COLO668 (cell line): ENCODE data around the gene GARIN5B.
"Not testable (repeated sequence)": the region's sequence is repeated elsewhere in the genome, so short reads cannot be mapped to it uniquely, and the experiment has no call there.

Experiments used
- DNase-seq: peaks from one replicate; lab custom pipeline; 2025; ENCODE audit not compliant: unreplicated experiment; lab: John Stamatoyannopoulos, UW

The GARIN5B gene

DNA sequence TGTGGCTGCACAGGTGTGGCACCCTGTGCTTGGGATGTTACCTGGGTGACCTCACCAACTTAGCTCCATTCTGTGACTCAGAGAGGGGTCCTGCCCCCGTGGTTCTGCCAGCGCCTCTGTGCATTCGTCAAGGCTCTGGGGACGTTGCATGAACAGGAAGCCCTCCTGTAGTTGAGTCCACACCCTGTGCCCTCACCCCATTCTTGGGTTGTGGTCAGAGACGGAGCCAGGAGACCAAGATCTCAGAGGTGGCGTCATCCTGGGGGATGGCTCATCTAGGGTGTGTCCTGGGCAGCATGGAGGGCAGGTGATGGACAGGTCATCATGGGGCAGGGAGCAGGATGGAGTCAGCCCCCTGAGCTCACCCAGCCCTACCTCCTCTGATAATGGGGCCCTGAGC is 11.0 kb downstream of the GARIN5B start:
- DNase-seq = no peak

DNA sequence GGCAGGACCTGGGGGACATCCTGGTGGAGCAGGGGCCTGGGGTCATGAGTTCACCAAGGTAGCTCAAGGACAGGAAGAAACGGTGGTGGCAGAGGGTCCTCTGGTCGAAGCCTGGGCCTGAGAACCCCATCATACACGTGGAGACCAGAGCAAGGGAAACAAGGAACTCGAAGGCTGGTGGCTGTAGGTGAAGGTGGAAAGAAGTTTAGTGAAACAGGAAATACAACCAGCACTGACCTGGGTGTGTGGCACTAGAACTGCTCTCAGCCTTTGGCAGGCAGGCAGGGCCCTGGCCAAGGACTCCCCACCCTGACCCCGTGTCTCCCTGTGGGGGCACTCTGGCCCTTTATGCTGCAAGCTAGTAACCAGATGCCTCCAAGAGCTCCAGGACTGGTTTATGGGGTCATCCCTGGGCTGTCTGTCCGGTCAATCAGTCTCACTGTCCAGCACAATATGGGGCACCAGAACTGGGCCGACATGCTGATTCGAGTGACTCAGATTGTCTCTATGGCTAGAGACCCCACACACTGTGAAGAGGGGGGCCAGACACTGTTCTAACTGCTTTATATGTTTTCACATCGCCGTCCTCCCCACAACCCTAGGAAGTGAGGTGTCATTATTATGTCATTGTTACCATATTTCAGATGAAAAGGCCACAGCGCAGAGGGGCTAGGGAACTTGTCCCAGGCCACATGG is 12.3 kb downstream of the GARIN5B start:
- DNase-seq = no peak

DNA sequence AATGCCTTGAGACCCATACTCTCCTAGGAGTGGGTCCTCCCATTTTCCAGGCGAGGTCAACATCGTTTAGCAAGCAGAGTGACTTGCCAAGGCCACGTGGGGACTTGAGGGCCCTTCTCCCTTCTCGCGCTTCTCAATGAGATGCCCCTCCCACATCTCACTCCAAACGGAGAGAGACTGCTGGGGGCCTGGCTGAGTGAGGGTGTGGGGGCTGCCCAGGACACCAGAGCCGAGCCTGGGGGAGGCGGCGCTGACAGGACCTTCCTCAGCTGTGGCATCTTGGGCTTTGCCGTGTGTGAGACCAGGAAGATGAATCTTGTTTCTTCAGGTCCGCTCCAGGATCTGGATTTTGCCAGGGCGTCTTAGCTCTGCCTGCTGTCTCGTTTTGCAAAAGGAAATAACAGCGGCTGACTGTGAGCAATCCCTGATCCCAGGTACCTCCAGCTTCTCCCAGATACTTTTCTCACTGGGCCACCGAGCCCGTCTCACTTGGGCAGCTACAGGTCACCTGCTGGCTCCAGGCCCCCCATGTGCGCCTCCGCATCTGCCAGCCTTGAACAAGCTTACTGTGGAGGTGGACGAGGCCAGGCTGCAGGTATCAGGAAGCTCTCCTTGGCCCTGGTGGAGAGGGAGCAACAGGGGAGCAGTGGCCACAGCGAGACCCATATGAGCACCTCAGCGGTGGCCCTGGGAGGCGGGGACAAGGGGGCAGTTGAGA is 14.6 kb downstream of the GARIN5B start:
- no peak for DNase-seq

DNA sequence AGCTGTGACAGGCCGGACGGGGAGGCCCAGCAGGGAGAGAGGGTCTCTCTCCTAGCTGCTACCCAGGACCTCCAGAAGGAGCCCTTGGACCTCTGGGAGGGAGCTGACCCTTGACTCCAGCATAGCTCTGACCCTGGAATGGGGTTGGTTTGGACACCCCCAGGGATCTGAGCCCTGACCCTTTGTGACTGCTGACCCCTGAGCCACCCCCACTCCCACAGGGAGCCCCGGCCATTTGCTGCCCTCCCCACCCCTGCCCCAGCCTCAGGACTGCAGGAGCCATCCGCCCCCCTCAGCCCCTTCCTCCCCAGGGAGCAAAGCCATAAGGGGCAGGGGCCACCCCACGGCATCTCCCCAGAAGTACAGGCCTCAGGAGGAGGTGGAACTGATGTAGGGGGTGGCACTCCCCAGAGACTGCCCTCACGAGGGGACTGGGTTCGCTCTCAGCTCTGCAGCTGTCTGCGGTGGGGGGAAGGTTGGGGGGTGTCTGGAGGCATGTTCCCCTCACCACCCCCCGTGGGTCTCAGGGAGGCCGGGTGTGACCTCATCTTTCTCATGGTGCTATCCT is 15.5 kb downstream of the GARIN5B start:
- DNase-seq = no peak

DNA sequence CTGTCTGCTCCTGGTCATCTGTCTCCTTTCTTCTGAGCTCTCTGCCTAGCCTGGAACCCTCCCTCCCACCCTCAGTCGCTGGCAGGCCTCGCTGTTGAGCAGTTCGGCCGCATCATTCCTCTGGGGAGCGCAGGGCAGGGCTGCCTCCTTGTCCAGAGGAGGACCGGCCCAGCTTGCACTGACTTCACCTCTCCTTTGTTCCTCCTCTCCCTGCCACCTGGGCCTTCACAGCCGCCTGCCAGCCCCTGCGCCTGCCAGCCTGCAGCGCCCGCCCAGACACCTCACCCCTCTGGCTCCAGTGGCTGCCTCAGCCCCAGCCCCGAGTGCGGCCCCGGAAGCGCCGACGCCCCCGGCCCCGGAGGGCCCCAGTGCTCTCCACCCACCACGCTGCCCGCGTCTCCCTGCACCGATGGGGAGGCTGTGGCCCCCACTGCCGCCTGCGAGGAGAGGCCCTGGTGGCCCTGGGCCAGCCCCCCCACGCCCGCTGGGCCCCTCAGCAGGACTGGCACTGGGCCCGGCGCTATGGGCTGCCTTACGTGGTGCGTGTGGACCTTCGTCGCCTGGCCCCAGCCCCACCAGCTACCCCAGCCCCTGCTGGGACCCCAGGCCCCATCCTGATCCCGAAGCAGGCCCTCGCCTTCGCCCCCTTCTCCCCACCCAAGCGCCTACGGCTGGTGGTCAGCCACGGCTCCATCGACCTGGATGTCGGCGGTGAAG is 16.2 kb downstream of the GARIN5B start:
- no peak for DNase-seq

DNA sequence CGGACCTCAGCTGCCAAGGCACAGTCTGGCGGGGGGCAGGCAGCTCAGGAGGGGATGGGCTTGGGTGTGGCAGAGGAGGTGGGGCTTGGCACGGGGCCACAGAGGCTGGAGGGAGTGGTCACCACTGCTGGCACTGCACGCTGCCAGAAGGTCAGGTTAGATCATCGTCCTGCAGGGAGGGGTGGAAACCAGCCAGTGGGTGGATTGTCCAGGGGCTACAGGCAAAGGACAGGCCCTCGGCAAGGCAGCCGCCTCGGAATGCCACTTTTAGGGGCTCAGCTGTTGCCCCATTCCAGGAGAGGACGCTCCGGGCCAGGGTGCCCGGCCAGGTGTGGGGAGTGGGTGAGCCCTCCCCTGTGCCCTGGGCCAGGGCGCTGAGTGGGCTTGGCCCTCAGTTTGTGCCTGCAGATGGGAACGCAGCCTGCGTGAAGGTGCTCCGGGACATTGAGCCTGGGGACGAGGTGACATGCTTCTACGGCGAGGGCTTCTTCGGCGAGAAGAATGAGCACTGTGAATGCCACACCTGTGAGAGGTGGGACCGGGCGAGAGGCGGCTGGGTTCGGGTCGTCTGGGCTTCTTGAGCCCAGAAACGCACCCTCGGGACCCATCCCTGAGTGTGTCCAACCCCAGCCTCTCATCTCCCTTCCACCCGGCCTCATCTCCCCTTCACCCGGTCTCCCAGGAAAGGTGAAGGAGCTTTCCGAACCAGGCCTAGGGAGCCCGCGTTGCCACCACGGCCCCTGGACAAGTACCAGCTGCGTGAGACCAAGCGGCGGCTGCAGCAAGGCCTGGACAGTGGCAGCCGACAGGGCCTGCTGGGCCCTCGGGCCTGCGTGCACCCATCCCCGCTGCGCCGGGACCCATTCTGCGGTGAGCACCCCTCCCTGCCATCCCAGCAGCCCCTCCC is 17.0 kb downstream of the GARIN5B start:
- no peak for DNase-seq

DNA sequence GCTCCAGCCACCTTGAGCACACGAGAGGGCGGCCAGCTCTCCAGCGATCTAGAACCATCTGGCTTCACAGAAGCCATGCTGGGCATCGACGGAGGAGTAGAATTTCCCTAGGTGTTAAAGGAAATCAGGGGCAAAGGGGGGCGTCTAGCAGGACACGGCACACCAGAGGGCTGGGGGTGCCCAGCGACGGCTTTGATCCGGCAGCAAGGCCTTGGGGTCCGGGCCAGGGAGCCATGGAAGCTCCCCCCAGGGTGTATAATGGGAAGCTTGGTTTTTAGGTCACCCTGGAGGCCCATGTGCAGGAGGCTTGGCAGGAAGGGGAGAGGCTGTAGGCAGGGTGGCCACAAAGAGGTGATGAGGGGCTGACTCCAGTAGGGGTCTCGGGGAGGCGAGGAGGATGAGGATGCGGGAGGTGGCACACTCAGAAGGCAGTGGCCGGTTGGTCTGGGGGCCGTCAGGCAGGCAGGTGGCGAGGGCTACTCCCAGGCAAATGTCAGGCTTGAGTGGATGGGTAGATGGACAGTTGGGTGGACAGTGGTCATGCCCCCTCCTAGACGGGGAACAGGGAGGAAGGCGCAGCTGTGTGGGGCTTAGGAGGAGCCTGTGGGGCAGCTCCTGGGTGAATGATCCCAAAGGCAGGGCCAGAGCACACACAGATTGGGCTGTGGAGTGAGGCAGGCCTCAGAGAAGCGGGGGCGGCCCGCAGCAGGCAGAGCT is 17.8 kb downstream of the GARIN5B start:
- DNase-seq = no peak

DNA sequence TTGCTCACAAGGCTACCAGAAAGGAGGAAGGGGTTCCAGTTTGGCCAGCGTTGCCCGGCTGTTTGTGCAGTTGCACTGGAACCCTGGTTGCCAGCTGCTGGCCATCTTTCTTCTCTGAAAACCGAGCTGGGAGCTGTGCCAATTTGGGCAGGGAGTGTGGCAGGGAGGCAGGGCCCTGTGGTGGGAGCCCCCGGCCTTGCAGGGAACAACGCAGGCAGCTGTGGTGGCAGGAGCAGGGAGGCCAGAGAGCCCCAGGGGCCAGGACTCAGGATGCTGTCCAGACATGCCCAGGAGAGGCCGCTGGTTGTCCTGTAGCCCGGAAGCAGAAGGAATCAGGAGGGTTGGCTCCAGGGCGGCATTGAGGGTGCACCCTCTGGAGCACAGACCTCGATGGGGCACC is 18.6 kb downstream of the GARIN5B start:
- DNase-seq = peak; percentile 15

DNA sequence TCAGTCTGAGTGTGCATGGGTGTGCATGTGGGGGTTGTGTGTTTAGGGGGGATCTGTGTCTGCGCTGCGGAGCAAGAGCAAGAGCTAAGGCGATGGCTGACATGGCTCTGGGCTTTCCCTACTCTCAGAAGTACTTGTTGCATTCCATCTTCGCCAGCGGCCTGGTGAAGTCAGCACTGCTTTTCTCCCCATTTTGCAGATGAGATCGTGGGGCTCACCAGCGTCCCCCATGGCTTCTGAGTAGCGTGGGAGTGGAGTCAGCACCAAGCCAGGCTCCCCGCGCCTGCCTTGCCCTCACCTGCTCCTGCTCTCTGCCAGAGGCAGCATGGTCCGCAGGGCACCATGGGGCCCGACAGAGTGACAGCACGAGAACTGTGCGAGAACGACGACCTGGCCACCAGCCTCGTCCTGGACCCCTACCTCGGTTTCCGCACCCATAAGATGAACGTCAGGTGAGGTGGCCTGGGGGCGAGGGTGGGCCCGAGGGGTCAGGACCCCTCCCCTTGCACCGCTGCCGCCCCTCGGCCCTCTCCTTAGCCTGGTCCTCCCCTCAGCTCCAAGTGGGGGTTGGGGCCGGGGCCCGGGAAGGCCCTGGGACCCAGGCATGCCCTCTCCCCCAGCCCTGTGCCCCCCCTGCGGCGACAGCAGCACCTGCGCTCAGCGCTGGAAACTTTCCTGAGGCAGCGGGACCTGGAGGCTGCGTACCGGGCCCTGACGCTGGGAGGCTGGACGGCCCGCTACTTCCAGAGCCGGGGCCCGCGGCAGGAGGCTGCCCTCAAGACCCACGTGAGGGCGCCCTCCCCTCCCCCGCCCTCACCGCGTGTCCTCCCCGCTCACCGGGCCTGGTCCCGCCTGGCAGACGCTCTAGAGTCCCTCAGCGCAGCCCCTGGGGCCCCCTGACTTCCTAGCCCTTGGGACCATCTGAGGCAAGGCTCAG is 21.2 kb downstream of the GARIN5B start:
- DNase-seq = no peak

DNA sequence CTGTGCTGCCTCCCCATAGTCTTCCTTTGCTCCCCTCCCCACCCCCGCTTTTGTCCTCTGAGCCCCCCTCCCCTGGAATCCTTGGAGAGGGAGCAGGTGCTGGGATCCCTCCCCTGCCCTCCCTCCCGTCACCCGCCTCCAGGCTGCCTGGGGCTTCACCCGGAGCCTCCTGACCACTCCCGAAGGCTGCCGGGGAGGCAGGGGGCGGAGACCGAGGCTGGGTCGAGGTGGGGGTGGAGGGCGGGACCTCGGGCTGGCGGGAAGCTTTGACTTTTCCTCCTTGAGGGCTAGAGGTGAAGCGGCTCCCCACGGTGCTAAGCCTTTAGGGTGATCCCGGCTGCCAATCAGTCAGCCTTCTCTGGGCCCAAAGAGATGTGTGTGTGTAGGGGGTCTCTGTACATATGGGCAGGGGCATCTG is 21.9 kb downstream of the GARIN5B start:
- peak; percentile 87 for DNase-seq

DNA sequence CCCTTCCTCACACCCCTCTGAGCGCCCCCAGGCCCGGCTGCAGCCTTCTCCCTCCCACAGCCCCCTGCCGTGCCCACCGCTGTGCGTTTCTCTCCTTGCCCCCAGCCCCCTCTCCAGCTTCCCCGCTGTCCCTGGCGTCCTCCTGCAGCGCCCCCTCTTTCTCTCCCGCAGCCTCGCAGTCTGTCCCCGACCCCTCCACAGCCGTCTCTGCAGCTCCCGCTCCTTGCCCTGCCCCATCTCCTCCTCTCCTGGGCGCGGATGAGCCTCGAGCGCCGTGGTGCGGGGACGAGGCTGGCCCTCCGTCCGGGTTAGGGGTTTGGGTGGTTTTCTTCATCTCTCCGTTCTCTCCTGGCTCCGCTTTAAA is 22.3 kb downstream of the GARIN5B start:
- DNase-seq = peak; percentile 67

DNA sequence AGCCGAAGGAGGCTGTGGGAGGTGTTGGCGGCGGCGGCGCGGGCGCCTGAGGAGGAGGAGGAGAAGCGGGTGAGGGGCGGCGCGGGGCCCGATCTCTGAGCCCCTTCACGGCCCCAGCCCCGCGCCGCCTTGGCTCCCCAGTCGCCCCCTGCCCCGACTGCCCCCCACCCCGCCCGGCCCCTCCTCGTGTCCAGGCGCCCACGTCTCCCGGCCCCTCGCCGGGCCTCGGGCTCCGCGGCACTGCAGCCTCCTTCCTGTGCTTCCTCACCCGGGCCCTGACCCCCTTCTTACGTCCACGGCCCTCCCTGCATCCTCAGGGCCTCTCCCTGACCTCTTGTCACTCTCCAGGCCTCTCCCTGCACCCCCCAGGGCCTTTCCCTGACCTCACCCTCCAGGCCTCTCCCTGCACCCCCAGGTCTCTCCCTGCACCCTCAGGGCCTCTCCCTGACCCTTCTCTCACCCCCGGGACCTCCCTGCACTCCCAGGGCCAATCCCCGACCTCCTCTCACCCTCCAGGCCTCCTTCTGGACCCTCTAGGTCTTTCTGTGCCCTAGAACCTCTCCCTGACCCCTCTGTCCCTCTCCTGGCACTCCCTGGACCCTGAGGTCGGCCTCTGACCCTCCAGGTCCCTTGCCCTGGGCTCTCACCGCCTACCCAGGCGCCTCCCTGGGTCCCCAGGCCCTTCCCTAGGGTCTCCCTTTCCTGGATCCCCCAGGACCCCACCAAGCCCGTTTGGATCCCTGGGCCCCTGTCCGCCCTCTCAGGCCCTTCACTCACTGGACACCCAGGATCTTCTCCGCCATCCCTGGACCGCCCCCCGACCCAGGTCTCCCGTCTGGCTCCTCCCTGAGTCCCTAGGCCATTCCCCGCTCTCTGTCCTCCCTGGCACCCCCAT is 22.9 kb downstream of the GARIN5B start:
- DNase-seq = no peak

DNA sequence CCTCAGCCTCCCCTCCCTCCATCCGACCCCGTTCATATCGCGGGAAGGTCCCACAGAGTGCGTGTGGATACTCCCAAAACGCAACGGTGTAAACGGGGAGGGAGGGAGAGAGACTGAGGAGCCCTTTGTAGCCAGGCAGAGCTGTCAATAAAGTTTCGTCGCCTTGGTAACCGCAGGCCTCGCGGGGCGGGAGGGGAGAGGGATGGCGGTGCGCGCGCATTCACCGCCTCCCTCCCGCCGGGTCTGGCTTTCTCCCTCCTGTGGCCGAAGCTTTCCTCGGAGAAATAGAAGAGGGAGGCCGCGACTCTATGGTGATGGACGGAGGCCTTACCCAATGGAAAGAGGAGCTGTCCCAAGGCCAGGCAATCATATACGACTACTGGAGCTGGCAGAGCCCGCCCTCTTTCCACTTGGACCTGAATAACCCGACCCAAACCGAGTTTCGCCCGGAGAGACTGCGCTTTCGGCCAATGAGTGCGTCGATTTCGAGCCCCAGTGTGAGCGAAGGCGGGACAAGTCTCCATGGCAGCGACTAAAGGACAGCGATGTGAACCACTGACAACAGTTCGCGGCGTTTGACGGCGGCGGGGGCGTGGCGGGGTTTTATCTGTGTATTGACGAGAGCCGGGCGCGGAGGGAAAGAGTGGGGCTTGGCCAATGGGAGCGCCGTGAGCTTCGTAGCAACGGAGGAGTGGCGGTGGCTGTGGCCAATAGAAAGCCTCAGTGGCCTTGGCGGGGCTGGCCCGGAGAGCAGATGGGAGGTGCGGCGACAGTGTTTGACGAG is 23.8 kb downstream of the GARIN5B start, which contains the start of gene KMT5C:
KMT5C (plus strand) TSS at position 772 of the 784 bp plus-strand sequence. CDS start 2,061 bp downstream, outside the sequence.
- peak; percentile 100 for DNase-seq

DNA sequence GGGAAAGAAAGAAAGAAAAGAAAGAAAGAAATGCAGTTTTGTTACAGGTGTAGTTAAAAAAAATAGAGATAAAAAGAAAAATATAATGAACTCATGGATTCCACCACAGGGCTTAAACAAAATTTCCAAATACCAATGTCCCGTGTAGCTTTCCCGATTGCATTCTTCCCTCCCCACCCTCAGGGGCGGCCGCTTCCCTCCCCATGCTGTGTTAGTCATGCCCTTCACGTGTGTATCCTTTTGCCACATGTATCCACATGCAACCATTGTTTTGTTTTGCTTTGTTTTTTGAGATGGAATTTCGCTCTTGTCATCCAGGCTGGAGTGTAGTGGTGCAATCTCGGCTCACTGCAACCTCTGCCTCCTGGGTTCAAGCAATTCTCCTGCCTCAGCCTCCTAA is 27.0 kb downstream of the GARIN5B start:
- no peak for DNase-seq

DNA sequence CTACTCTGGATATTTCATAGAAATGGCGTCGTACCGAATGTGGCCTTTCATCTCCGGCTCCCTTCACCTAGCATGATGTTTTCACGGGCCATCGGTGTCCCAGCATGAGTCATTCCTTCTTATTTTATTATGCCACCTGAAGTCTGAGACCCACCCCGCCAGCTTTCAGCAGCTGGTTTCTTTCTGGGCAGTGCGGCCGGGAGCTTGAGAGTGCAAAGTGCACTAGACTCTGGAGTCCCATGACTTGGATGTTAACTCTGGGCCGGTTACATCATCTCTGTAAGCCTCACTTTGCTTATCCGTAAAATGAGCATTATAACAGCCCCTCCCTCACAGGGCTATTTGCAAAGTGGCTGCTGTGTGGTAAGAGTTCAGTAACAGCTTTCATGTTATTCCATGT is 29.2 kb downstream of the GARIN5B start:
- DNase-seq = peak; percentile 58

DNA sequence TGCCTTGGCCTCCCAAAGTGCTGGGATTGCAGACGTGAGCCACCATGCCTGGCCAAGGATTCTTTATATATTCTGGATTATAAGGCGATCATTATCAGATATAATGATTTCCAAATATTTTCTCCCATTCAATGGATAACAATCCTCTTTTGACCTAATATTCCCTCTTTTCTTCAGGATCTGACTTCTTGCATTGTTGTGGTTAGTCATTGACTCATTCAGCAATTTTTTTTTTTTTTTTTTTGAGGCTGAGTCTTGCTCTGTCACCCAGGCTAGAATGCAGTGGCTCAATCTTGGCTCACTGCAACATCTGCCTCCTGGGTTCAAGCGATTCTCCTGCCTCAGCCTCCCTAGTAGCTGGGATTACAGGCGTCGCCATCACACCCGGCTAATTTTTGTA is 33.3 kb downstream of the GARIN5B start:
- DNase-seq = not testable (repeated sequence)

DNA sequence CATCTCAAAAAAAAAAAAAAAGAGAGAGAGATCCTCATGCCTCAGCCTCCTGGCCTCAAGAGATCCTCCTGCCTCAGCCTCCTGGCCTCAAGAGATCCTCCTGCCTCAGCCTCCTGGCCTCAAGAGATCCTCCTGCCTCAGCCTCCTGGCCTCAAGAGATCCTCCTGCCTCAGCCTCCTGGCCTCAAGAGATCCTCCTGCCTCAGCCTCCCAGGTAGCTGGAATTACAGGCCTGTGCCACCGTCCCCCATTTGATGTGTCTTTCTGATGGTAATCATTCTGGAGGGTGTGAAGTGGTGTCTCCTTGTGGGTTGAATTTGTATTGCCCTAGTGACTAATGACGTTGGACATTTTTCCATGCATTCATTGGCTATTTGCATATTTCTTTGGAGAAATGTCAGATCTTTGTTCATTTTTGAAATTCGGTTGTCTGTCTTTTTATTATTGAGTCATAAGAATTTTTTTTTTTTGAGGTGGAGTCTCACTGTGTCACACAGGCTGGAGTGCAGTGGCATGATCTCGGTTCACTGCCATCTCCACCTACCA is 34.2 kb downstream of the GARIN5B start:
- not testable (repeated sequence) for DNase-seq
